Adrenal gland (tissue), 12 donors: Measurements from ENCODE around the gene MOGAT3. TPM values are rescaled to one million over a fixed set of nuclear protein-coding genes. Genes with fewer than 3 reads are reported as not detected.
A peak's percentile ranks its signal among the peaks of the same experiment; 100 is the strongest.

Source experiments
- DNase-seq, 7 donors: peaks; one replicate each; pipeline ENCODE4 v3.0.0-alpha.2; 2019 to 2020
- H3K27ac ChIP-seq, 5 donors: fragments of 200-600 bp; sonication (generic) in 4 of 5; 1 replicate in 3 of 5; 2 replicates in 2 of 5; pipeline versions ENCODE4 v1.5.1 to v1.8.0; 2016 to 2020; ENCODE audit warnings: mild to moderate bottlenecking in 1 of 5
- H3K27me3 ChIP-seq: fragments of 200-600 bp; 2 replicates; pipeline ENCODE4 v1.8.0; 2021
- H3K36me3 ChIP-seq, 2 donors: fragments of 200-600 bp; replicated peaks in 1 of 2; 1 replicate in 1 of 2; 2 replicates in 1 of 2; pipeline versions ENCODE4 v1.5.1 to v1.8.0; 2018 to 2022
- H3K4me1 ChIP-seq, 2 donors: fragments of 200-600 bp; replicated peaks in 1 of 2; 1 replicate in 1 of 2; 2 replicates in 1 of 2; pipeline versions ENCODE4 v1.5.1 to v1.8.0; 2018 to 2021
- H3K4me3 ChIP-seq, 4 donors: fragments of 200-600 bp; sonication (generic) in 3 of 4; one replicate each; pipeline ENCODE4 v1.5.1; 2016 to 2018
- H3K9me3 ChIP-seq, 3 donors: fragments of 200-600 bp; sonication (generic) in 1 of 3; replicated peaks in 1 of 3; 1 replicate in 2 of 3; 2 replicates in 1 of 3; pipeline versions ENCODE4 v1.5.1 to v1.8.0; 2016 to 2021
- CTCF ChIP-seq, 6 experiments: fragments of 450-650 bp in 4 of 6; fragments of 200-600 bp in 2 of 6; sonication (generic) in 1 of 6; IDR thresholded peaks; 1 replicate in 5 of 6; 2 replicates in 1 of 6; pipeline versions ENCODE4 v1.5.1 to v1.8.0; 2016 to 2021; ENCODE audit warnings: antibody characterized with exemption in 6 of 6, mild to moderate bottlenecking in 2 of 6, moderate library complexity in 1 of 6
- POLR2A ChIP-seq, 2 donors: fragments of 450-650 bp; IDR thresholded peaks; one replicate each; pipeline ENCODE4 v1.6.1; 2017; ENCODE audit warnings: antibody characterized with exemption in 2 of 2, mild to moderate bottlenecking in 2 of 2, moderate library complexity in 1 of 2
- WGBS, 4 donors: extraction: QIAGEN DNeasy Blood & Tissue Kit in 2 of 4; methylation state at CpG; one replicate each; pipeline versions ENCODE4 v1.1.5 to v1.1.7; 2013 to 2017; 5-methylcytosine and 5-hydroxymethylcytosine counted together
- intact Hi-C, 2 donors: fragments of 100-400 bp; cut with DNase I; formaldehyde crosslinking; loops; one replicate each; pipeline versions ENCODE4 v1.14.1 to v1.15.0; 2022 to 2023
- polyA plus RNA-seq, 3 donors: library from polyadenylated mRNA; stranded (reverse); fragments of 200-250 nt in 2 of 3; fragments of 350-450 nt in 1 of 3; fragmentation: Illumina TruSeq in 1 of 3; extraction: RNeasy Lipid Tissue Mini Kit (QIAGEN cat#74804) in 1 of 3; gene quantifications; one replicate each; pipeline ENCODE4 v1.2.3, GENCODE V29; 2013 to 2014
- total RNA-seq, 9 donors: library from RNA; depleted of rRNA in 4 of 9; stranded (reverse); fragments of >200 nt in 4 of 9; fragments of 120-200 nt in 1 of 9; fragmentation: NEBNext Ultra II Directional in 1 of 9; extraction: Animal tissue kit (Norgen Biotek cat#: 25700) in 1 of 9; gene quantifications; one replicate each; pipeline versions ENCODE4 v1.1.0 to v1.2.4, GENCODE V29; 2013 to 2023
- donor health status: healthy with polysubstance abuse.
- donor health status: Bipolar disorder and iron deficiency.
- donor health status: DM: yes; HTN: yes; CAD: no.
- donor health status: DM: no; HTN: no; CAD: no.
- donor health status: DM: no; HTN: no; CAD: no.
- donor health status: DM: yes; HTN: yes; CAD: no.

Gene MOGAT3
- total and polyA plus RNA-seq, 12 donors = not detected

- H3K36me3 ChIP-seq = peaks cover 0 to 7% of the 10 kb centered on the region in 2 donors
- WGBS, 4 donors = 0 to 4% (median 1%) methylated on average over 16 to 89 of the region's 92 CpGs
- no peaks in the 10 kb centered on the region for H3K9me3 ChIP-seq
- H3K27me3 ChIP-seq = peaks cover 17% of the 10 kb centered on the region
- no peak for DNase-seq
- TF ChIP-seq POLR2A (IDR thresholded peaks at IDR 0.05) = no peak
- H3K4me3 ChIP-seq = peak overlapping the region in 1 of 4 donors; percentile 33
- peaks cover 12 to 31% of the 10 kb centered on the region in 2 donors for H3K4me1 ChIP-seq
- H3K27ac ChIP-seq = no peak overlapping the region
- intact Hi-C loops = loop anchor here in 1 of 2 donors (10.0 kb wide), 1 partner anchor 269 kb away; the partner anchor contains the start of gene ACHE
These were observed 37.4 kb downstream of the MOGAT3 start for GRCh38 chr7:101163279-101164070.

GRCh38 chr7:101162551-101163278 lies 38.1 kb downstream of the MOGAT3 start:
- H3K4me3 ChIP-seq = peak overlapping the region in 1 of 4 donors; percentile 33
- intact Hi-C loops = loop anchor here in 1 of 2 donors (10.0 kb wide), 1 partner anchor 268 kb away; the partner anchor contains the start of gene ACHE
- H3K27ac ChIP-seq = no peak overlapping the region
- peaks cover 12 to 31% of the 10 kb centered on the region in 2 donors for H3K4me1 ChIP-seq
- WGBS, 4 donors = 7 to 48% (median 9%) methylated on average over 12 to 74 of the region's 74 CpGs
- H3K9me3 ChIP-seq = no peaks in the 10 kb centered on the region
- peaks cover 0 to 13% of the 10 kb centered on the region in 2 donors for H3K36me3 ChIP-seq
- DNase-seq = no peak
- H3K27me3 ChIP-seq = peaks cover 17% of the 10 kb centered on the region
- TF ChIP-seq CTCF (IDR thresholded peaks at IDR 0.05) = no peak
- no peak for TF ChIP-seq POLR2A (IDR thresholded peaks at IDR 0.05)

- Histone ChIP-seq H3K9me3 (no peaks in the 10 kb centered on the region), H3K36me3 (peaks cover 0 to 19% of the 10 kb centered on the region in 2 donors), H3K4me1 (peaks cover 12 to 31% of the 10 kb centered on the region in 2 donors), H3K4me3 (no peak overlapping the region), H3K27ac (no peak overlapping the region), H3K27me3 (peaks cover 17% of the 10 kb centered on the region)
- intact Hi-C loops = loop anchor here in 1 of 2 donors (10.0 kb wide), 1 partner anchor 267 kb away; the partner anchor contains the start of gene ACHE
- 83 to 91% (median 88%) methylated on average over 17 of the region's 17 CpGs for WGBS, 4 donors
- no peak for DNase-seq
- no peak for TF ChIP-seq CTCF (IDR thresholded peaks at IDR 0.05)
- no peak for TF ChIP-seq POLR2A (IDR thresholded peaks at IDR 0.05)
These were observed 39.0 kb downstream of the MOGAT3 start for GRCh38 chr7:101161692-101162471.

GRCh38 chr7:101160910-101161309 lies 39.9 kb downstream of the MOGAT3 start:
- Histone ChIP-seq H3K9me3 (no peaks in the 10 kb centered on the region), H3K4me1 (peaks cover 12 to 30% of the 10 kb centered on the region in 2 donors), H3K27me3 (peaks cover 13% of the 10 kb centered on the region), H3K4me3 (no peak overlapping the region), H3K36me3 (peaks cover 0 to 20% of the 10 kb centered on the region in 2 donors), H3K27ac (peak overlapping the region in 2 of 5 donors; percentile 56 to 74)
- no peak for DNase-seq
- intact Hi-C loops = loop anchor here in 1 of 2 donors (10.0 kb wide), 1 partner anchor 266 kb away; the partner anchor contains the start of gene ACHE
- no peak for TF ChIP-seq POLR2A (IDR thresholded peaks at IDR 0.05)
- TF ChIP-seq CTCF (IDR thresholded peaks at IDR 0.05) = no peak
